Esophagus muscularis mucosa (tissue), 3 donors: ENCODE results near the gene ARMS2.

ENCODE experiments used
- POLR2A ChIP-seq: fragments of 450-650 bp; IDR thresholded peaks from one replicate; pipeline ENCODE4 v1.6.1; 2017; ENCODE audit warnings: antibody characterized with exemption, moderate library complexity, mild to moderate bottlenecking, low read depth
- POLR2AphosphoS5 ChIP-seq, 2 donors: sonication (generic); formaldehyde crosslinking; IDR thresholded peaks; one replicate each; pipeline ENCODE4 v1.6.1; 2017; ENCODE audit warnings: antibody characterized with exemption in 2 of 2
- TF ChIP-seq, protein P1 (sequence below), 3 experiments: fragments of 200-600 bp in 2 of 3; fragments of 450-650 bp in 1 of 3; sonication (generic) in 2 of 3; IDR thresholded peaks; one replicate each; pipeline ENCODE4 v1.5.1; 2017 to 2019; ENCODE audit warnings: antibody characterized with exemption in 3 of 3, mild to moderate bottlenecking in 2 of 3, moderate library complexity in 1 of 3

DNA sequence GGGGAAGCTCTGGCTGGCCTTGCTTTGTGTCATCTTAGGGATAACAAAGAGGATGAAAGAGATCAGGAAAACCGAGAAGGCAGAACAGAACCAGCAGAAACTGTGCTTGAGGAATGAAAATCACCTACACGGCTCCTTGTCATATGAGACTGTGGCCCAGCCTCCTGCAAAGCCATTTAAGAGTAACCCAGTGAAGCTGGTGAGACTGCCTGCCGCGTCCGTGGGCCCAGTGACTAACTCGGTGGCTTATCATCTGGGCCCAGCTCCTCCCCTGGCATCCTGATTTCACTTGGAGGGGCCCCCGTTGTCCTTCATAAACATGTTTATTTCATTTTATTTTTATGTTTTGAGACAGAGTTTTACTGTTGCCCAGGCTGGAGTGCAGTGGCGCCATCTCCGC, 37.6 kb downstream of the ARMS2 start:
- TF ChIP-seq, protein P1, sequence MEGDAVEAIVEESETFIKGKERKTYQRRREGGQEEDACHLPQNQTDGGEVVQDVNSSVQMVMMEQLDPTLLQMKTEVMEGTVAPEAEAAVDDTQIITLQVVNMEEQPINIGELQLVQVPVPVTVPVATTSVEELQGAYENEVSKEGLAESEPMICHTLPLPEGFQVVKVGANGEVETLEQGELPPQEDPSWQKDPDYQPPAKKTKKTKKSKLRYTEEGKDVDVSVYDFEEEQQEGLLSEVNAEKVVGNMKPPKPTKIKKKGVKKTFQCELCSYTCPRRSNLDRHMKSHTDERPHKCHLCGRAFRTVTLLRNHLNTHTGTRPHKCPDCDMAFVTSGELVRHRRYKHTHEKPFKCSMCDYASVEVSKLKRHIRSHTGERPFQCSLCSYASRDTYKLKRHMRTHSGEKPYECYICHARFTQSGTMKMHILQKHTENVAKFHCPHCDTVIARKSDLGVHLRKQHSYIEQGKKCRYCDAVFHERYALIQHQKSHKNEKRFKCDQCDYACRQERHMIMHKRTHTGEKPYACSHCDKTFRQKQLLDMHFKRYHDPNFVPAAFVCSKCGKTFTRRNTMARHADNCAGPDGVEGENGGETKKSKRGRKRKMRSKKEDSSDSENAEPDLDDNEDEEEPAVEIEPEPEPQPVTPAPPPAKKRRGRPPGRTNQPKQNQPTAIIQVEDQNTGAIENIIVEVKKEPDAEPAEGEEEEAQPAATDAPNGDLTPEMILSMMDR (IDR thresholded peaks at IDR 0.05): no peak
- no peak for TF ChIP-seq POLR2AphosphoS5 (IDR thresholded peaks at IDR 0.05)
- TF ChIP-seq POLR2A: no peak
